T-helper 1 cell (primary cell): ENCODE results near the gene NOL7.

ENCODE experiments used
- DNase-seq, 5 donors: peaks; one replicate each; pipeline ENCODE4 v3.0.0-alpha.2; 2012 to 2020

Gene NOL7

DNA sequence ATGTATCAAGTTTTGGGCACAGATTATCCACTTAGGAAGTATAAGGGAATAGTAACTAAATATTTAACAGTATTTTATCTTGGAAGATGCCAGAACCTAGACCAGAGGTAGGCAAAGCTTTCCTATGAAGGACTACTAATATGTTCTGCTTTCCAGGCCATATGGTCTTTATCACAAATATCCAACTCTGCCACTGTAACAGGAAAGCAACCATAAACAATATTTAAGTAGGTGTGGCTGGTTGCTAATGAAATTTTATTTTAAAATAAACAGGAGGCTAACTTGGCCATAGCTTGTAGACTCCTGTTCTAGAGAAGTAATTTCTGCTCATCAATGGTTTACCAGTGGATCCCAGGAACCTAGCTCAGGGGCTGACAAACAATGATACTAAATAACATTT, 39.4 kb downstream of the NOL7 start:
- DNase-seq = no peak

DNA sequence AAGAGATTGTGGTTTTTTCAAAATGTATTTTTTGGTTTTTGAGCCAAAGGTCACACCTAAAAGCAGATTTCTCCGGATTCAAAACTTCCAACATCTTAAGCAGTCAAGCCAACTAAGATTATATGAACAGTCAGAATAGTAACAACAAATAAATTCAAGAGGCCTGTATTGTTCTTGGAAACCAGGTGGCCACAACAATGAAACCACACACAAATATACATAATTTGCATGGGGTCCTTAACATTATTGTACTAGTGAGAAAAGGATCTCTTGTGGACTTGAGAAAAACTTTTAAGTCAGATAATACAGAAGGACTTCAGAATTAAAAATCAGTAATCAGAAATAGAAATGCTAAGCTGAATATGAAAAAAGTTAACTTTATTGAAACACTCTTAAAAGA, 40.6 kb downstream of the NOL7 start:
- DNase-seq = no peak

DNA sequence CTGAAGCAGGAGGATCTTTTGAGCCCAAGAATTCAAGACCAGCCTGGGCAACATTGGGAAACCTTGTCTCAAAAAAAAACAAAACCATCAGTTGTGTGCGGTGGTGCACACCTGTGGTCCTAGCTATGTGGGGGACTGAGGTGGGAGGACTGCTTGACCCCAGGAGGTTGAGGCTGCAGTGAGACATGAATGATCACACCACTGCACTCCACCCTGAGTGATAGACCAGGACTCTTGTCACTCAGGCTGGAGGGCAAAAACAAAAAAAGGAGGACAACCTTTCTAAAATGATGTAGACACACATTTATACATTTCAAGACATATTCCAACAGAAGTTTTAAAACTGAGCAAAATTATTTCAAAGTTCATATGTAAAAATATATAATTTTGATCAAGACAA, 45.1 kb downstream of the NOL7 start:
- no peak for DNase-seq

DNA sequence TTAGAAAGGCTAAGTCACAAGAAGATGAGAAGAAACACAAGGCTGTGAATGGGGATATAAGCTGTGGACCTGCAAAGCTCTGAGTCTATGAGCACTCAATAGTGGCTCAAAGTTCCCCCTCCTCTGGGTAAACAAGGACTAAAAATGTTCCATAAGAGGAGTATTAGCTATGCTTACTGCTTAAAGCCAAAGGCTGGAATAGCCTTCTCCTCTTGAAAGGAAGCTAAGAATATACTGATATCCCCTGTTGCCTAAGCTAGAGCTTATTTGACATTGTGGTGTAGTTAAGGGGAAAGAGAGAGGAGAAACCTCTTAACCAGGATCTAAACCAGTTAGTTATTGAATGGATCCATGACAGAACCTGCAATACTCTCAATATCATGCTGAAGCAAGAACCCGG, 45.8 kb downstream of the NOL7 start:
- DNase-seq = no peak

DNA sequence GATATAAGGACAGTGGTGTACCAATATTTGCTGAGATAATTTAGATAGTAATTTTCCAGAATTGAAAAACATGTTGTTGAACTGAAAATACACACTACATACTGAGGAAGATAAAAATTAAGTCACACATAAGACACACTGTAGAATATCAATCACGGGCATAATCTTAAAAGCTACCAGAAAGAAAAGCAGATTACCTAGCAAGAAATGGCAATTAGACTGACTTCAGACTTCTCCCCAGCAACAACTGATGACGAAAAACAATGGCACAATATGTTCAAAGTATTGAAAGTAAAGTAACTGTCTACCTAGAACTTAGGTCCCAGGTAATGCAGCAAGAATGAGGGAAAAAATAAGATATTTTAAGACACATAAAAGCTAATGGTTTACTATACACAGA, 46.5 kb downstream of the NOL7 start:
- no peak for DNase-seq

DNA sequence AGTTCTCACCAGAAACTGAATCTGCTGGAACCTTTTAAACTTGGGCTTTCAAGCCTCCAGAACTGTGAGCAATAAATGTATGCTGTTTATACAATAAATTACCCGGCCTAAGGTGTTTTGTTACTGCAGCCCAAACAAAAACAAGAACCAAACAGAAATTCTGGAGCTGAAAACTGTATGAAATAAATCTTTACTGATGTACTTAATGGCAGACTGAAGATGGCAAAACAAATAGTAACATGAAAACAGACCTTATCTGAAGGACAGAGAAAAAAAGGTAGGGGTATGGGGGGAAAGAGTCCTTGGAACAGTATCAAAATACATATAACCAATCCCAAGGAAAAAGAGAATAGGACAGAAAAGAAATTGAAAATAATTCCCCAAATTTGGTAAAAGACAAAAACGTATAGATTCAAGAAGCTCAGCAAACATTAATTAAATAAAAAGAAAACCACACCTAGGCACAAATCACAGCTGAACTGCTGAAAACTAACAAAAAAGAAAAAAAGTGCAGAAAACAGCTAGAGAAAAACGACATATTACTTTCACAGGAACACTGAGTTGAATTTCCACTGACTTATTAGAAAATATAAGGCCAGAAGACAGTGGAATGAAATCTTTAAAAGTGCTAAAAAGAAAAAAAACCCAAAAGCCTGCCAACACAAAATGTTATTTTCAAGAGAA, 47.7 kb downstream of the NOL7 start:
- DNase-seq = no peak

DNA sequence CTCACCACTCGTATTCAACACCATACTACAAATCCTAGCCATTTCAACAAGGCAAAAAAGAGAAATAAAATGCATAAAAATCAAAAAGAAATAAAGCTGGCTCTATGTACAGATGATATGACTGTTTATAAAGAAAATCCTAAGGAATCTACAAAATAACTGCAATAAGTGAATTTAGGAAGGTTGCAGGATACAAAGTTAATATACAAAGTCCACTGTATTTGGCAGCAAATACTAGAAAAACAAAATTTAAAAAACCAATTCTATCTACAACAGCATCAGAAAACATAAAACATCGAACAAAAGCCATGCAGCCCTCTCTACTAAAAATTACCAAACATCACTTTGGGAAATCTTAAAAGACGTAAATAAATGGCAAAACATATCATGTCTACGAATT, 48.9 kb downstream of the NOL7 start:
- DNase-seq = no peak

DNA sequence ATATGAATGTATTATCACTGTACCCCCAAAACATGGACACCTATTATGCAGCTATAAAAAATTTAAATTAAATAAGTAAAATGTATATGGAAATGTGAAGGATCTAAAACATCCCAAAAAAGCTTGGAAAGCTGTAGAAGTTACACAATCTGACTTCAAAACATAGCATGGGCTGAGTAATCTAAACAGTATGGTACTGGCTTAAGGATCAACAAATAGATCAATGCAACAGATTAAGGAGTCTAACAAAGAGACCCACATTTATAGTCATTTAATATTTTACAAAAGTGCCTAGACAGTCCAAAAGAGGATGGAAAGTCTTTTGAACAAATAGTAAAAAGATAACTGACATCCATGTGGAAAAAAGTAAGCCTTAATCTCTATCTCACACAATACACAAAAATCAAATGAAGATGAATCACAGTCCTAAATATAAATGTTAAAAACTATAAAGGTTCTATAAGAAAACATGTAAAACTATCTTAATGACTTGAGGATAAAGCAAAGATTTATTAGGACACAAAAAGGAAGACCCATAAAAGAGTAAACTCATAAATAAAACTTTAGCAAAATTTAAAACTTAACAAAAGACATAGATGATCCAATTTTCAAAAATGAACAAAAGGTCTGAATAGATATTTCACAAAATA, 49.7 kb downstream of the NOL7 start:
- no peak for DNase-seq

DNA sequence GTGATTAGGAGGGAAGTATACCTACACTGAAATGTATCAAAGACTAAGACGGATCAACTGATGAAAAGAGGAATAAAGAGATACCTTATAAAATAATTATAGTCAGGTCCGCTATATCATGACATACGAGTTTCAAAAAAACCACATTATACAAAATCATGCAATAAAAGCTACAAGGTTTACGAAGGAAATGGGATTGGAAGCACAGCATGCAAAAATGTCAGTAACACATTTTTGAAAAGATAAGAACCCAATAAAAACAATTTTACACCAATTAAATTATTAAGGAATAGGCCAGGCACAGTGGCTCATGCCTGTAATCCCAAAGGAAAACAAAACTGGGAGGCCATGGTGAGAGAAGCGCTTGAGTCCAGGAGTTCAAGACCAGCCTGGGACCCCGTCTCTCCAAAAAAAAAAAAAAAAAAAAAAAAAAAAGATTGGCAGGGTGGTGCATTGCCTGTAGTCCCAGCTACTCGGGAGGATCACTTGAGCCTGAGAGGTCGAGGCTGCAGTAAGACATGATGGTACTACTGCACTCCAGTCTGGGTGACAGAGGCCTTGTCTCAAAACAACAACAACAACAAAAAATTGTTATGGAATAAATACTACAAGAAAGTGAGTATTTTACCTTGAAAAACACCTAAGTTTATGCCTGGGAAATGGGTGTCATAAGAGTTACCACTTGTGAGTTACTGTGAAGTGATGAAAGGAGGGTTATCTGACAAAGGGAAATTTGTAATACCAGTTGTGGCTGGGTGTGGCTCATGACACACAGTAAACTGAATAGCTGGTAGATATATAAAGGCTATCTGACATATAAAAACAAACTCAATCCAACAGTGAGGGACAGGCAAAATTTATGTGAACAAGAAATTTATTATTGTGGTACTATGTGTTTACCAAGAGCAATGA, 51.3 kb downstream of the NOL7 start:
- peak in 1 of 5 donors; percentile 15 for DNase-seq

DNA sequence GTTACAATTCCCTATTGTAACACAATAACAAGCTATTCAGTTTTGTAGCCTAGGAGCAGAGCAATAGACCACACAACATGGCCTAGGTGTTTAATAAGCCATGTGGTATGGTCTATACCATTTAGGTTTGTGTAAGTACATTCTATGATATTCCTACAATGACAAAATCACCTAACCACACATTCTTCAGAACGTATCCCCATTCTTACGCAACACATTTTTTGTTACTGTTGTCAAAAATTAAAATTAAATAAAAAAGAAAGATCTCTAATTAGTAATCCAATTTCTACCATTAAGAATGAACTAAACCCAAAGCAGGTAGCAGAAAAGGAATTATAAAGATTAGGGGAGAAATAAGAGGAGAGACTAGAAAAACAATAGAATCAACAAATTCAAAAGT, 52.5 kb downstream of the NOL7 start:
- DNase-seq = no peak

DNA sequence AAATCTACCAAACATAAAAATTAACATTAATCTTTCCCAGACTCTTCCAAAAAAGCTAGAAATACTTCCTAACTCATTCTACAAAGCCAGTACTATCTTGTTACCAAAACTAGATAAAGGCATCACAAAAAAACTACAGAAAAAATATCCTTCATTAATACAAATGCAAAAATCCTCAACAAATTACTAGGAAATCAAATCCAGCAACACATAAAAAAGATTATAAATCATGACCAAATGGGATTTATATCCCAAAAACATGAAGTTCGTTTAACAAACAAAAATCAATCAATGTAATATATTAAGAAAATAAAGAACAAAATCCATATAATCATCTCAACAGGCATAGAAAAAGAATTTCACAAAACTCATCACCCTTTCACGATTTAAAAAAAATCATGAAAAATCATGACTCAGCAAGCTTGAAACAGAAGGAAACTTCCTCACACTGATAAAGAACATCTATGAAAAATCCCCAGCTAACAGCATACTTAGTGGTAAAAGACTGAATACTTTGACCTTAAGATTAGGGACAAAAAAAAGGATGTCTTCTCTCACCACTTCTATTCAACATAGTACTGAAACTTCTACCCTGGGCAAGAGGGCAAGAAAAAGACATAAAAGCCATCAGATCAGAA, 53.3 kb downstream of the NOL7 start:
- peak in 1 of 5 donors; percentile 56 for DNase-seq

DNA sequence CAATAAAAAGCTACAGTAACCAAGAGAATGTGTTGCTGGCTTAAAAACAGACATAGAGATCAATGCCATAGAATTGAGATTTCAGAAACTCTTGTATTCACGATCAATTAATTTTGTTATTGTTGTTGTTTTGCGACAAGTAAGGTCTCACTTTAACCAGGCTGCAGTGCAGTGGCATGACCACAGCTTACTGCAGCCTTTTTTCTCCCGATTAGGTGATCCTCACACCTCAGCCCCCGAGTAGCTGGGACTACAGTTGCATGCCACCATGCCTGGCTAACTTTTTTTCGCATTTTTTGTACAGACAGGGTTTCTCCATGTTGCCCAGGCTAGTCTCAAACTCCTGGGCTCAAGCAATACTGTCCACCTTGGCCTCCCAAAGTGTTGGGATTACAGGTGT, 54.3 kb downstream of the NOL7 start:
- no peak for DNase-seq
